Neural cell (in vitro differentiated cells): ENCODE results near the gene CDHR4. TPM values are rescaled to one million over a fixed set of nuclear protein-coding genes. Genes with fewer than 3 reads are reported as not detected.

ENCODE experiments used
- H2AFZ ChIP-seq: fragments of 200-600, 300-800 bp; sonication (generic), shearing (Covaris generic); 2 replicates; pipeline ENCODE4 v1.6.0; 2014; ENCODE audit warnings: low read depth, mild to moderate bottlenecking, antibody characterized with exemption, low read length, moderate library complexity
- H3F3A ChIP-seq: fragments of 200-600 bp; shearing (Covaris generic); 2 replicates; pipeline ENCODE4 v1.6.1; 2016; ENCODE audit warnings: mild to moderate bottlenecking, moderate library complexity, mixed read lengths, antibody characterized with exemption, low read length; ENCODE audit not compliant: insufficient read depth, poor library complexity, severe bottlenecking
- H3K27ac ChIP-seq: fragments of 200-600, 300-800 bp; sonication (generic), shearing (Covaris generic); 2 replicates; pipeline ENCODE4 v1.5.1; 2014; ENCODE audit warnings: mild to moderate bottlenecking, low read length, moderate library complexity
- H3K27me3 ChIP-seq: fragments of 300-800, 200-600 bp; sonication (generic), shearing (Covaris generic); 2 replicates; pipeline ENCODE4 v1.6.0; 2014; ENCODE audit warnings: mild to moderate bottlenecking, low read depth, low read length, moderate library complexity; ENCODE audit not compliant: insufficient read depth
- H3K36me3 ChIP-seq: fragments of 300-800, 200-600 bp; sonication (generic), shearing (Covaris generic); 2 replicates; pipeline ENCODE4 v1.5.1; 2014; ENCODE audit warnings: mild to moderate bottlenecking, antibody characterized with exemption, low read length, moderate library complexity; ENCODE audit not compliant: insufficient read depth
- H3K4me2 ChIP-seq: fragments of 300-800, 200-600 bp; sonication (generic), shearing (Covaris generic); 2 replicates; pipeline ENCODE4 v1.6.0; 2014; ENCODE audit warnings: mild to moderate bottlenecking, low read length
- H3K4me3 ChIP-seq: fragments of 300-800, 200-600 bp; sonication (generic), shearing (Covaris generic); 2 replicates; pipeline ENCODE4 v1.5.1; 2014; ENCODE audit warnings: mild to moderate bottlenecking, low read length, moderate library complexity
- H3K79me2 ChIP-seq: fragments of 200-600 bp; shearing (Covaris generic); replicated peaks from 2 replicates; pipeline ENCODE4 v1.6.0; 2014; ENCODE audit warnings: mild to moderate bottlenecking, low read length, moderate library complexity; ENCODE audit not compliant: insufficient read depth
- H3K9ac ChIP-seq: fragments of 300-800, 200-600 bp; sonication (generic), shearing (Covaris generic); 2 replicates; pipeline ENCODE4 v1.6.1; 2016; ENCODE audit warnings: mild to moderate bottlenecking, low read length, mixed read lengths
- H3K9me2 ChIP-seq: fragments of 200-600 bp; shearing (Covaris generic); 2 replicates; pipeline ENCODE4 v1.6.1; 2016; ENCODE audit warnings: mild to moderate bottlenecking, low read length, mixed read lengths; ENCODE audit not compliant: insufficient read depth
- H3K9me3 ChIP-seq: fragments of 200-600, 300-800 bp; sonication (generic), shearing (Covaris generic); 2 replicates; pipeline ENCODE4 v1.6.1; 2016; ENCODE audit warnings: mild to moderate bottlenecking, mixed run types, low read length, moderate library complexity, mixed read lengths
- H4K20me1 ChIP-seq: fragments of 200-600 bp; shearing (Covaris generic); 2 replicates; pipeline ENCODE4 v1.6.1; 2016; ENCODE audit warnings: mild to moderate bottlenecking, mixed run types; ENCODE audit not compliant: insufficient read depth
- EP300 ChIP-seq: fragments of 450-650 bp; conservative IDR thresholded peaks from 2 replicates; pipeline ENCODE4 v1.6.1; 2014; ENCODE audit warnings: antibody characterized with exemption, mild to moderate bottlenecking, moderate library complexity; ENCODE audit not compliant: poor library complexity, severe bottlenecking
- EZH2 ChIP-seq: fragments of 200-600, 300-800 bp; shearing (Covaris generic), sonication (generic); IDR thresholded peaks from 2 replicates; pipeline ENCODE4 v1.6.1; 2014; ENCODE audit warnings: antibody characterized with exemption, low read length, borderline replicate concordance, mild to moderate bottlenecking; ENCODE audit not compliant: insufficient read depth, poor library complexity, severe bottlenecking
- MXI1 ChIP-seq: fragments of 450-650 bp; conservative IDR thresholded peaks from 2 replicates; pipeline ENCODE4 v1.6.1; 2014; ENCODE audit warnings: antibody characterized with exemption, mild to moderate bottlenecking; ENCODE audit not compliant: poor library complexity, severe bottlenecking
- POLR2AphosphoS5 ChIP-seq: IDR thresholded peaks from 2 replicates; pipeline ENCODE4 v1.6.1; 2012
- RAD21 ChIP-seq: fragments of 450-650 bp; conservative IDR thresholded peaks from 2 replicates; pipeline ENCODE4 v1.6.1; 2014; ENCODE audit warnings: antibody characterized with exemption, mild to moderate bottlenecking, moderate library complexity
- SMC3 ChIP-seq: fragments of 450-650 bp; conservative IDR thresholded peaks from 2 replicates; pipeline ENCODE4 v1.6.1; 2014; ENCODE audit warnings: antibody characterized with exemption, mild to moderate bottlenecking, moderate library complexity; ENCODE audit not compliant: poor library complexity
- TAF1 ChIP-seq: IDR thresholded peaks from 2 replicates; pipeline ENCODE4 v1.6.1; 2012; ENCODE audit warnings: low read depth
- polyA plus RNA-seq: library from polyadenylated mRNA; depleted of rRNA; stranded (reverse); fragments of >200 nt; gene quantifications from 2 replicates; pipeline ENCODE4 v1.2.3, GENCODE V29; 2014
- TF ChIP-seq, protein P1 (sequence below): IDR thresholded peaks from 2 replicates; pipeline ENCODE4 v1.6.1; 2012; ENCODE audit warnings: borderline replicate concordance
- TF ChIP-seq, protein P2 (sequence below): fragments of 450-650 bp; IDR thresholded peaks from 2 replicates; pipeline ENCODE4 v1.5.1; 2014; ENCODE audit warnings: antibody characterized with exemption, mild to moderate bottlenecking, moderate library complexity; ENCODE audit not compliant: poor library complexity, severe bottlenecking

The CDHR4 gene
- polyA plus RNA-seq, 1 donor from 2014 or later = not detected

DNA sequence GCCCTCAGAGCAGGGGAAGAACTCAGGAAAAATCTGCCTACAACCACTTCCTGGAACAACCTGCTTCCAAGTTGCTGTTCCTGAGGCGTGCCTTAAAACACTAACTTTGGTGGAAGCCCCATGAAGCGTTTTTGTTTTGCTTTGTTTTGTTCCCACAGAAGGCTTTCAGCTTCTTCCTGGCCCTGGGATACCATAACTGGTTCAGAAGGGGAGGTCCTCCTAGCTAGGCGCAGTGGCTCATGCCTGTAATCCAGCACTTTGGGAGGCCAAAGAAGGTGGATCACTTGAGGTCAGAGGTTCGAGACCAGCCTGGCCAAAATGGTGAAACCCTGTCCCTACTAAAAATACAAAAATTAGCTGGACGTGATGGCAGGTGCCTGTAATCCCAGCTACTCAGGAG is 12.1 kb downstream of the CDHR4 start:
- no peaks in the 10 kb centered on the region for H3K27me3 ChIP-seq
- H3K79me2 ChIP-seq = peaks cover 32% of the 10 kb centered on the region
- no peak overlapping the region for H3K4me3 ChIP-seq
- no peaks in the 10 kb centered on the region for H3K9me3 ChIP-seq
- H3K9me2 ChIP-seq = no peaks in the 10 kb centered on the region
- no peaks in the 10 kb centered on the region for H3K36me3 ChIP-seq
- no peak for TF ChIP-seq SMC3
- no peak for TF ChIP-seq POLR2AphosphoS5
- TF ChIP-seq, protein P1, sequence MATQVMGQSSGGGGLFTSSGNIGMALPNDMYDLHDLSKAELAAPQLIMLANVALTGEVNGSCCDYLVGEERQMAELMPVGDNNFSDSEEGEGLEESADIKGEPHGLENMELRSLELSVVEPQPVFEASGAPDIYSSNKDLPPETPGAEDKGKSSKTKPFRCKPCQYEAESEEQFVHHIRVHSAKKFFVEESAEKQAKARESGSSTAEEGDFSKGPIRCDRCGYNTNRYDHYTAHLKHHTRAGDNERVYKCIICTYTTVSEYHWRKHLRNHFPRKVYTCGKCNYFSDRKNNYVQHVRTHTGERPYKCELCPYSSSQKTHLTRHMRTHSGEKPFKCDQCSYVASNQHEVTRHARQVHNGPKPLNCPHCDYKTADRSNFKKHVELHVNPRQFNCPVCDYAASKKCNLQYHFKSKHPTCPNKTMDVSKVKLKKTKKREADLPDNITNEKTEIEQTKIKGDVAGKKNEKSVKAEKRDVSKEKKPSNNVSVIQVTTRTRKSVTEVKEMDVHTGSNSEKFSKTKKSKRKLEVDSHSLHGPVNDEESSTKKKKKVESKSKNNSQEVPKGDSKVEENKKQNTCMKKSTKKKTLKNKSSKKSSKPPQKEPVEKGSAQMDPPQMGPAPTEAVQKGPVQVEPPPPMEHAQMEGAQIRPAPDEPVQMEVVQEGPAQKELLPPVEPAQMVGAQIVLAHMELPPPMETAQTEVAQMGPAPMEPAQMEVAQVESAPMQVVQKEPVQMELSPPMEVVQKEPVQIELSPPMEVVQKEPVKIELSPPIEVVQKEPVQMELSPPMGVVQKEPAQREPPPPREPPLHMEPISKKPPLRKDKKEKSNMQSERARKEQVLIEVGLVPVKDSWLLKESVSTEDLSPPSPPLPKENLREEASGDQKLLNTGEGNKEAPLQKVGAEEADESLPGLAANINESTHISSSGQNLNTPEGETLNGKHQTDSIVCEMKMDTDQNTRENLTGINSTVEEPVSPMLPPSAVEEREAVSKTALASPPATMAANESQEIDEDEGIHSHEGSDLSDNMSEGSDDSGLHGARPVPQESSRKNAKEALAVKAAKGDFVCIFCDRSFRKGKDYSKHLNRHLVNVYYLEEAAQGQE = no peak
- TF ChIP-seq RAD21 = no peak
- no peak for TF ChIP-seq MXI1
- no peak for TF ChIP-seq EZH2
- TF ChIP-seq, protein P2, sequence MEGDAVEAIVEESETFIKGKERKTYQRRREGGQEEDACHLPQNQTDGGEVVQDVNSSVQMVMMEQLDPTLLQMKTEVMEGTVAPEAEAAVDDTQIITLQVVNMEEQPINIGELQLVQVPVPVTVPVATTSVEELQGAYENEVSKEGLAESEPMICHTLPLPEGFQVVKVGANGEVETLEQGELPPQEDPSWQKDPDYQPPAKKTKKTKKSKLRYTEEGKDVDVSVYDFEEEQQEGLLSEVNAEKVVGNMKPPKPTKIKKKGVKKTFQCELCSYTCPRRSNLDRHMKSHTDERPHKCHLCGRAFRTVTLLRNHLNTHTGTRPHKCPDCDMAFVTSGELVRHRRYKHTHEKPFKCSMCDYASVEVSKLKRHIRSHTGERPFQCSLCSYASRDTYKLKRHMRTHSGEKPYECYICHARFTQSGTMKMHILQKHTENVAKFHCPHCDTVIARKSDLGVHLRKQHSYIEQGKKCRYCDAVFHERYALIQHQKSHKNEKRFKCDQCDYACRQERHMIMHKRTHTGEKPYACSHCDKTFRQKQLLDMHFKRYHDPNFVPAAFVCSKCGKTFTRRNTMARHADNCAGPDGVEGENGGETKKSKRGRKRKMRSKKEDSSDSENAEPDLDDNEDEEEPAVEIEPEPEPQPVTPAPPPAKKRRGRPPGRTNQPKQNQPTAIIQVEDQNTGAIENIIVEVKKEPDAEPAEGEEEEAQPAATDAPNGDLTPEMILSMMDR = no peak
- no peak for TF ChIP-seq TAF1
- TF ChIP-seq EP300 = no peak
- no peak overlapping the region for H3K9ac ChIP-seq
- H4K20me1 ChIP-seq = no peaks in the 10 kb centered on the region
- H3K27ac ChIP-seq = no peak overlapping the region
- no peaks in the 10 kb centered on the region for H3F3A ChIP-seq
- no peak overlapping the region for H3K4me2 ChIP-seq
- no peak overlapping the region for H2AFZ ChIP-seq

GRCh38 chr3:49787182-49787464 is 12.6 kb downstream of the CDHR4 start:
- Histone ChIP-seq H3K9me2 (no peaks in the 10 kb centered on the region), H3K4me3 (peak overlapping the region; percentile 79), H3K9me3 (no peaks in the 10 kb centered on the region), H3K36me3 (no peaks in the 10 kb centered on the region), H3K79me2 (peaks cover 36% of the 10 kb centered on the region), H4K20me1 (no peaks in the 10 kb centered on the region), H3K27ac (peak overlapping the region; percentile 92), H3K4me2 (peak overlapping the region; percentile 89), H3F3A (no peaks in the 10 kb centered on the region), H3K9ac (peak overlapping the region; percentile 98), H2AFZ (no peak overlapping the region), H3K27me3 (no peaks in the 10 kb centered on the region)
- TF ChIP-seq, protein P1 = no peak
- TF ChIP-seq MXI1 (no peak), EP300 (no peak), SMC3 (no peak), POLR2AphosphoS5 (no peak), TAF1 (no peak)
